ENCODE results near the gene DHRSX.

GRCh38 chrX:2334237-2334636, 166.5 kb downstream of the DHRSX start:
- TF ChIP-seq CTCF (IDR thresholded peaks at IDR 0.05 in 2 of 3, conservative IDR thresholded peaks at IDR 0.05 in 1 of 3; ENCODE audit: control insufficient read depth in 2 of 3, extremely low read depth in 1 of 3, insufficient read depth in 1 of 3, low read depth in 3 of 3, low read length in 3 of 3), result no peak
- no peak for TF ChIP-seq HDAC2 (IDR thresholded peaks at IDR 0.05)
- TF ChIP-seq POLR2A (IDR thresholded peaks at IDR 0.05; ENCODE audit: low read depth, low read length), result no peak
- no peak for TF ChIP-seq ZNF217 (IDR thresholded peaks at IDR 0.05)
- no peak for TF ChIP-seq SIN3A (IDR thresholded peaks at IDR 0.05; ENCODE audit: low read depth, low read length)
- no peak for TF ChIP-seq CHD1 (IDR thresholded peaks at IDR 0.05; ENCODE audit: low read depth, low read length)
- no peak for TF ChIP-seq REST (IDR thresholded peaks at IDR 0.05; ENCODE audit: low read depth, low read length)
- TF ChIP-seq ZNF622 (IDR thresholded peaks at IDR 0.05), result no peak
- TF ChIP-seq WRNIP1 (IDR thresholded peaks at IDR 0.05; ENCODE audit: borderline replicate concordance, low read depth, low read length), result no peak
- TF ChIP-seq SKIL (IDR thresholded peaks at IDR 0.05; ENCODE audit: low read depth, poor library complexity, severe bottlenecking), result no peak
- TF ChIP-seq TAF1 (IDR thresholded peaks at IDR 0.05; ENCODE audit: borderline replicate concordance, low read depth, low read length), result no peak
